Measurements from ENCODE around the gene TMEM178B. TPM values are rescaled to one million over a fixed set of nuclear protein-coding genes. Genes with fewer than 3 reads are reported as not detected.

The TMEM178B gene
- polyA plus RNA-seq, 1 of the 3 experiments (the other 2 are of a cell fraction) = 0.20 TPM

DNA sequence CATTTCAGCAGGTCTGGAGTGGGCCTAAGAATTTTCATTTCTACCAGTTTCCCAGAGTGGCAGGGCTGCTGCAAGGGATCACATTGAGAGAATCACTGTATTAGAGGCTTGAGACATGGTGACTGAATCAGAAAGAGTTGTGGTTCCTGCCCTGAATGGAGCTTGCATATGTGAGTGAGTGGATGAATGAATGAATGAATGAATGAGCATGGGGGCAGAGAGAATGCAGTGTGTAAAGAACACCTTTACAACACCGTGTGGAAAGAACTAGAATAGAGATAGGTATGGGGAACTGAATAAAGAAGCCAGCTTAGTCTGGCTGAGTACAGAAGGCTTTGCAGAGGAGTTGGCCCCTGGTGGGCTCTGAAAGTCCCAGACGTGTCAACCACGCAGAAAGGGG lies 334.6 kb downstream of the TMEM178B start:
- TF ChIP-seq RFX5 (IDR thresholded peaks at IDR 0.05; ENCODE audit: low read length) = no peak
- TF ChIP-seq USF1 (IDR thresholded peaks at IDR 0.05; ENCODE audit: borderline replicate concordance, low read depth) = no peak
- no peak for TF ChIP-seq MEF2A (IDR thresholded peaks at IDR 0.05; ENCODE audit: borderline replicate concordance, low read depth)
- no peak for TF ChIP-seq USF2 (IDR thresholded peaks at IDR 0.05; ENCODE audit: borderline replicate concordance, low read depth, low read length)
- no peak for TF ChIP-seq JUND (IDR thresholded peaks at IDR 0.05)
- no peak for TF ChIP-seq GABPA (IDR thresholded peaks at IDR 0.05; ENCODE audit: low read depth)
- TF ChIP-seq FOXJ3 (CRISPR knock-in tag; IDR thresholded peaks at IDR 0.05) = no peak
- TF ChIP-seq EZH2phosphoT487 (IDR thresholded peaks at IDR 0.05; ENCODE audit: borderline replicate concordance, low read depth) = no peak
- no peak for TF ChIP-seq SMC3 (IDR thresholded peaks at IDR 0.05; ENCODE audit: low read depth, low read length)
- TF ChIP-seq TEAD4 (IDR thresholded peaks at IDR 0.05; ENCODE audit: borderline replicate concordance, insufficient read depth) = no peak
- TF ChIP-seq, protein P1, sequence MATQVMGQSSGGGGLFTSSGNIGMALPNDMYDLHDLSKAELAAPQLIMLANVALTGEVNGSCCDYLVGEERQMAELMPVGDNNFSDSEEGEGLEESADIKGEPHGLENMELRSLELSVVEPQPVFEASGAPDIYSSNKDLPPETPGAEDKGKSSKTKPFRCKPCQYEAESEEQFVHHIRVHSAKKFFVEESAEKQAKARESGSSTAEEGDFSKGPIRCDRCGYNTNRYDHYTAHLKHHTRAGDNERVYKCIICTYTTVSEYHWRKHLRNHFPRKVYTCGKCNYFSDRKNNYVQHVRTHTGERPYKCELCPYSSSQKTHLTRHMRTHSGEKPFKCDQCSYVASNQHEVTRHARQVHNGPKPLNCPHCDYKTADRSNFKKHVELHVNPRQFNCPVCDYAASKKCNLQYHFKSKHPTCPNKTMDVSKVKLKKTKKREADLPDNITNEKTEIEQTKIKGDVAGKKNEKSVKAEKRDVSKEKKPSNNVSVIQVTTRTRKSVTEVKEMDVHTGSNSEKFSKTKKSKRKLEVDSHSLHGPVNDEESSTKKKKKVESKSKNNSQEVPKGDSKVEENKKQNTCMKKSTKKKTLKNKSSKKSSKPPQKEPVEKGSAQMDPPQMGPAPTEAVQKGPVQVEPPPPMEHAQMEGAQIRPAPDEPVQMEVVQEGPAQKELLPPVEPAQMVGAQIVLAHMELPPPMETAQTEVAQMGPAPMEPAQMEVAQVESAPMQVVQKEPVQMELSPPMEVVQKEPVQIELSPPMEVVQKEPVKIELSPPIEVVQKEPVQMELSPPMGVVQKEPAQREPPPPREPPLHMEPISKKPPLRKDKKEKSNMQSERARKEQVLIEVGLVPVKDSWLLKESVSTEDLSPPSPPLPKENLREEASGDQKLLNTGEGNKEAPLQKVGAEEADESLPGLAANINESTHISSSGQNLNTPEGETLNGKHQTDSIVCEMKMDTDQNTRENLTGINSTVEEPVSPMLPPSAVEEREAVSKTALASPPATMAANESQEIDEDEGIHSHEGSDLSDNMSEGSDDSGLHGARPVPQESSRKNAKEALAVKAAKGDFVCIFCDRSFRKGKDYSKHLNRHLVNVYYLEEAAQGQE (IDR thresholded peaks at IDR 0.05; ENCODE audit: low read depth, low read length) = no peak
- TF ChIP-seq FOSL2 (IDR thresholded peaks at IDR 0.05; ENCODE audit: borderline replicate concordance, low read depth) = no peak
- no peak for TF ChIP-seq TCF12 (IDR thresholded peaks at IDR 0.05)
- TF ChIP-seq GATA2 (CRISPR knock-in tag; IDR thresholded peaks at IDR 0.05) = no peak
- TF ChIP-seq YY1 (IDR thresholded peaks at IDR 0.05; ENCODE audit: low read depth) = no peak
- TF ChIP-seq, protein P2, sequence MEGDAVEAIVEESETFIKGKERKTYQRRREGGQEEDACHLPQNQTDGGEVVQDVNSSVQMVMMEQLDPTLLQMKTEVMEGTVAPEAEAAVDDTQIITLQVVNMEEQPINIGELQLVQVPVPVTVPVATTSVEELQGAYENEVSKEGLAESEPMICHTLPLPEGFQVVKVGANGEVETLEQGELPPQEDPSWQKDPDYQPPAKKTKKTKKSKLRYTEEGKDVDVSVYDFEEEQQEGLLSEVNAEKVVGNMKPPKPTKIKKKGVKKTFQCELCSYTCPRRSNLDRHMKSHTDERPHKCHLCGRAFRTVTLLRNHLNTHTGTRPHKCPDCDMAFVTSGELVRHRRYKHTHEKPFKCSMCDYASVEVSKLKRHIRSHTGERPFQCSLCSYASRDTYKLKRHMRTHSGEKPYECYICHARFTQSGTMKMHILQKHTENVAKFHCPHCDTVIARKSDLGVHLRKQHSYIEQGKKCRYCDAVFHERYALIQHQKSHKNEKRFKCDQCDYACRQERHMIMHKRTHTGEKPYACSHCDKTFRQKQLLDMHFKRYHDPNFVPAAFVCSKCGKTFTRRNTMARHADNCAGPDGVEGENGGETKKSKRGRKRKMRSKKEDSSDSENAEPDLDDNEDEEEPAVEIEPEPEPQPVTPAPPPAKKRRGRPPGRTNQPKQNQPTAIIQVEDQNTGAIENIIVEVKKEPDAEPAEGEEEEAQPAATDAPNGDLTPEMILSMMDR (IDR thresholded peaks at IDR 0.05) = no peak
- TF ChIP-seq PBX3 (IDR thresholded peaks at IDR 0.05) = no peak
- no peak for TF ChIP-seq MXI1 (IDR thresholded peaks at IDR 0.05; ENCODE audit: low read depth, low read length)
- no peak for TF ChIP-seq SIN3A (IDR thresholded peaks at IDR 0.05; ENCODE audit: borderline replicate concordance, low read depth, low read length)
- Histone ChIP-seq H3K4me3 (ENCODE audit: low read depth in 2 of 2, low read length in 1 of 2) (no peak overlapping the region), H3K9me3 (no peaks in the 10 kb centered on the region; the same call in 1 of the 2 replicates), H3K27me3 (ENCODE audit: insufficient read depth) (no peaks in the 10 kb centered on the region), H3K9me2 (no peaks in the 10 kb centered on the region), H3K9ac (no peak overlapping the region), H3K79me2 (ENCODE audit: insufficient read depth) (no peaks in the 10 kb centered on the region), H3K36me3 (replicated peaks in 1 of 2; ENCODE audit: control insufficient read depth in 1 of 2, insufficient read depth in 2 of 2, low read length in 1 of 2) (no peaks in the 10 kb centered on the region), H4K20me1 (ENCODE audit: insufficient read depth) (no peaks in the 10 kb centered on the region), H2AFZ (ENCODE audit: low read depth) (no peak overlapping the region), H3K4me2 (no peak overlapping the region), H3K4me1 (ENCODE audit: control insufficient read depth in 1 of 2, insufficient read depth in 2 of 2, low read depth in 1 of 2, low read length in 1 of 2) (peaks cover 0 to 16% of the 10 kb centered on the region in 2 experiments; a peak in 2 of 4 replicates), H3F3A (replicated peaks; ENCODE audit: insufficient read depth) (no peaks in the 10 kb centered on the region), H3K27ac (ENCODE audit: low read depth in 2 of 2, low read length in 1 of 2) (no peak overlapping the region)
- WGBS (ENCODE audit: low lambda C conversion rate) = 21% methylated on average over 3 of the region's 3 CpGs
- CTCF ChIA-PET = interaction anchor here (0.8 to 1.0 kb wide), 2 partner anchors 14 to 125 kb away, joined by 3 read pairs; no protein-coding TSS in a partner anchor
- no peak for DNase-seq
- POLR2A ChIA-PET = interaction anchor here (0.6 kb wide), 1 partner anchor 1427 kb away, joined by 3 read pairs; no protein-coding TSS in a partner anchor

Data from SK-N-SH (cell line).